RCC 7860 (cell line): Measurements from ENCODE around the gene R3HDM4.
A peak's percentile ranks its signal among the peaks of the same experiment; 100 is the strongest.
"Not testable (repeated sequence)": the region's sequence is repeated elsewhere in the genome, so short reads cannot be mapped to it uniquely, and the experiment has no call there.

ENCODE experiments used
- DNase-seq: peaks from one replicate; pipeline ENCODE4 v3.0.0-alpha.2; 2015; ENCODE audit warnings: low spot score
- FAIRE-seq: peaks from 2 replicates; lab custom pipeline; 2012; peaks lifted over from hg19 to GRCh38; lab: Jason Lieb, UNC

The R3HDM4 gene

GRCh38 chr19:896999-897398 is 16.0 kb downstream of the R3HDM4 start:
- DNase-seq (no peak), FAIRE-seq (no peak)

- FAIRE-seq (no peak), DNase-seq (no peak)
Observed at GRCh38 chr19:896434-896833, 16.6 kb downstream of the R3HDM4 start.

- DNase-seq (peak; percentile 87), FAIRE-seq (peak; percentile 51)
Observed at GRCh38 chr19:892894-893689, 19.9 kb downstream of the R3HDM4 start, which contains the start of the genes MED16 and RNU6-9. MED16 (minus strand) TSS chr19:893187; CDS start chr19:891131, 2,056 bp downstream. RNU6-9 (plus strand) TSS chr19:893484.

- no peak for FAIRE-seq
- DNase-seq: no peak
Observed at GRCh38 chr19:892243-892893, 20.7 kb downstream of the R3HDM4 start.

GRCh38 chr19:891421-892200 is 21.4 kb downstream of the R3HDM4 start:
- DNase-seq, FAIRE-seq: not testable (repeated sequence)

- DNase-seq (no peak), FAIRE-seq (no peak)
Observed at GRCh38 chr19:890831-891230, 22.2 kb downstream of the R3HDM4 start.

- no peak for DNase-seq
- no peak for FAIRE-seq
Observed at GRCh38 chr19:889662-890295, 23.2 kb downstream of the R3HDM4 start.

GRCh38 chr19:888581-889385 is 24.2 kb downstream of the R3HDM4 start:
- DNase-seq (no peak), FAIRE-seq (no peak)

GRCh38 chr19:887599-887998 is 25.4 kb downstream of the R3HDM4 start:
- DNase-seq (no peak), FAIRE-seq (no peak)

- DNase-seq (peak; percentile 49), FAIRE-seq (no peak)
Observed at GRCh38 chr19:887072-887471, 25.9 kb downstream of the R3HDM4 start.

GRCh38 chr19:885536-886224 is 27.3 kb downstream of the R3HDM4 start:
- FAIRE-seq: no peak

GRCh38 chr19:884420-885211 is 28.4 kb downstream of the R3HDM4 start:
- no peak for DNase-seq
- FAIRE-seq: no peak

More at GRCh38 chr19:885536-886224, 27.3 kb downstream of the R3HDM4 start:
- DNase-seq: no peak

GRCh38 chr19:883661-884211 is 29.3 kb downstream of the R3HDM4 start:
- FAIRE-seq: no peak
- DNase-seq: no peak

GRCh38 chr19:882871-883497 is 30.0 kb downstream of the R3HDM4 start:
- DNase-seq (no peak), FAIRE-seq (no peak)

GRCh38 chr19:881385-882071 is 31.5 kb downstream of the R3HDM4 start:
- no peak for FAIRE-seq

GRCh38 chr19:879711-880438 is 33.1 kb downstream of the R3HDM4 start:
- no peak for FAIRE-seq
- no peak for DNase-seq

More at GRCh38 chr19:881385-882071, 31.5 kb downstream of the R3HDM4 start:
- DNase-seq: no peak
